Spleen (tissue), 7 donors: ENCODE measurements around the gene RBMS2.

Experiments used
- CTCF ChIP-seq, 11 experiments: fragments of 200-600 bp in 7 of 11; fragments of 450-650 bp in 4 of 11; sonication (generic) in 4 of 11; IDR thresholded peaks in 8 of 11; conservative IDR thresholded peaks in 3 of 11; 1 replicate in 7 of 11; 2 replicates in 4 of 11; pipeline versions ENCODE4 v1.4.0 to v1.8.0; 2016 to 2021; ENCODE audit warnings: antibody characterized with exemption in 11 of 11, inconsistent platforms in 4 of 11, mild to moderate bottlenecking in 1 of 11
- POLR2AphosphoS5 ChIP-seq, 3 donors: sonication (generic); formaldehyde crosslinking; IDR thresholded peaks; one replicate each; pipeline ENCODE4 v1.5.1; 2017; ENCODE audit warnings: antibody characterized with exemption in 3 of 3
- donor health status: DM: no; HTN: no; CAD: no; lungs with moderate emphysema.
- donor health status: DM: no; HTN: no; CAD: no.
- donor health status: DM: no; HTN: no; CAD: no.

GRCh38 chr12:56630180-56630632 lies 108.6 kb downstream of the RBMS2 start, which contains the start of gene BAZ2A:
- TF ChIP-seq CTCF (IDR thresholded peaks at IDR 0.05 in 8 of 11, conservative IDR thresholded peaks at IDR 0.05 in 3 of 11) (peak in 1 of 11 experiments; percentile 11), POLR2AphosphoS5 (IDR thresholded peaks at IDR 0.05) (peak; percentile 67 to 91 (median 80))
